GM12878 (cell line): ENCODE data around the gene IGSF22. TPM values are rescaled to one million over a fixed set of nuclear protein-coding genes. Genes with fewer than 3 reads are reported as not detected.

Experiments
- ATAC-seq: fragments of 200-7000 bp; cut with Tn5 transposase; 3 replicates; pipeline ENCODE4 v1.9.1; 2020; ENCODE audit warnings: mild to moderate bottlenecking, moderate library complexity
- BruUV-seq: library from RNA; stranded (reverse); fragments of 400-500 nt; replicated peaks from 2 replicates; lab custom pipeline; 2021; lab: Mats Ljungman, UMichigan
- CTCF ChIA-PET: fragments of 300-600 bp; sonication (Branson Sonifier 250); formaldehyde crosslinking; extraction: SDS; loops from one replicate; lab custom pipeline; 2021; ENCODE audit warnings: inconsistent platforms; lab: Yijun Ruan, JAX
- POLR2A ChIA-PET: fragments of 350-600 bp; formaldehyde crosslinking; extraction: SDS; loops from one replicate; lab custom pipeline; 2021; ENCODE audit warnings: inconsistent platforms; lab: Charles Lee
- RAD21 ChIA-PET: fragments of 300-600 bp; sonication (Branson Sonifier 250); formaldehyde crosslinking; loops from one replicate; lab custom pipeline; 2023; ENCODE audit warnings: antibody characterized with exemption; ENCODE audit not compliant: unreplicated experiment; lab: Charles Lee
- SMC1A ChIA-PET: fragments of 300-600 bp; sonication (Branson Sonifier 250); formaldehyde crosslinking; loops from one replicate; lab custom pipeline; 2023; ENCODE audit not compliant: unreplicated experiment, uncharacterized antibody; lab: Charles Lee
- DNase-seq: peaks from one replicate; pipeline ENCODE4 v3.0.0-alpha.2; 2011; ENCODE audit warnings: low read depth, low spot score
- FAIRE-seq: peaks from 3 replicates; lab custom pipeline; 2011; peaks lifted over from hg19 to GRCh38; lab: Jason Lieb, UNC
- H2AFZ ChIP-seq: 2 replicates; pipeline ENCODE4 v1.6.0; 2011; ENCODE audit warnings: low read depth, low read length, control low read depth; ENCODE audit not compliant: control insufficient read depth
- H3K27ac ChIP-seq: 2 replicates; pipeline ENCODE4 v1.5.1; 2011; ENCODE audit warnings: control low read depth; ENCODE audit not compliant: control insufficient read depth, insufficient read depth
- H3K27me3 ChIP-seq, 2 experiments: replicated peaks in 1 of 2; 2 replicates each; pipeline versions ENCODE4 v1.6.0 to v1.6.1; 2011; ENCODE audit warnings: low read length in 1 of 2; ENCODE audit not compliant: control insufficient read depth in 2 of 2, insufficient read depth in 2 of 2
- H3K36me3 ChIP-seq, 2 experiments: 2 replicates each; pipeline ENCODE4 v1.5.1; 2011; ENCODE audit warnings: low read length in 1 of 2; ENCODE audit not compliant: control insufficient read depth in 2 of 2, insufficient read depth in 2 of 2
- H3K4me1 ChIP-seq: 2 replicates; pipeline ENCODE4 v1.6.1; 2011; ENCODE audit warnings: mild to moderate bottlenecking, low read length, moderate library complexity, mixed read lengths; ENCODE audit not compliant: control insufficient read depth, insufficient read depth
- H3K4me2 ChIP-seq: 2 replicates; pipeline ENCODE4 v1.6.0; 2011; ENCODE audit warnings: control low read depth; ENCODE audit not compliant: control insufficient read depth, insufficient read depth
- H3K4me3 ChIP-seq: fragments of 200-600 bp; sonication (generic); 2 replicates; pipeline ENCODE4 v1.5.1; 2016
- H3K79me2 ChIP-seq: 2 replicates; pipeline ENCODE4 v1.6.0; 2011; ENCODE audit warnings: low read length; ENCODE audit not compliant: control insufficient read depth, insufficient read depth
- H3K9ac ChIP-seq: 2 replicates; pipeline ENCODE4 v1.8.0; 2011; ENCODE audit warnings: low read length, control low read depth, mixed read lengths; ENCODE audit not compliant: control insufficient read depth, insufficient read depth
- H3K9me3 ChIP-seq: replicated peaks from 3 replicates; pipeline ENCODE4 v1.5.1; 2011; ENCODE audit warnings: mild to moderate bottlenecking, low read length; ENCODE audit not compliant: control insufficient read depth, insufficient read depth
- H4K20me1 ChIP-seq: 2 replicates; pipeline ENCODE4 v1.6.0; 2011; ENCODE audit not compliant: control insufficient read depth, insufficient read depth
- CBFB ChIP-seq: IDR thresholded peaks from 2 replicates; pipeline ENCODE4 v1.6.1; 2016; ENCODE audit warnings: antibody characterized with exemption, low read depth
- EED ChIP-seq: sonication (generic); IDR thresholded peaks from 2 replicates; pipeline ENCODE4 v1.6.1; 2016; ENCODE audit warnings: antibody characterized with exemption, low read depth
- HDAC6 ChIP-seq: fragments of 200-600 bp; sonication (generic); IDR thresholded peaks from one replicate; pipeline ENCODE4 v1.8.0; 2017; ENCODE audit warnings: antibody characterized with exemption; ENCODE audit not compliant: unreplicated experiment
- NFXL1 ChIP-seq: fragments of 450-650 bp; IDR thresholded peaks from 2 replicates; pipeline ENCODE4 v1.6.1; 2017; ENCODE audit warnings: antibody characterized with exemption, mild to moderate bottlenecking, borderline replicate concordance
- POLR2AphosphoS2 ChIP-seq: IDR thresholded peaks from 2 replicates; pipeline ENCODE4 v1.6.1; 2011; ENCODE audit warnings: low read depth, mild to moderate bottlenecking, low read length, improper control_type of control experiment, moderate library complexity
- RAD51 ChIP-seq: fragments of 450-650 bp; IDR thresholded peaks from 2 replicates; pipeline ENCODE4 v1.6.1; 2016; ENCODE audit warnings: moderate library complexity, mild to moderate bottlenecking, inconsistent platforms
- RCOR1 ChIP-seq: conservative IDR thresholded peaks from 2 replicates; pipeline ENCODE4 v1.6.1; 2012; ENCODE audit warnings: low read depth, low read length, improper control_type of control experiment
- ZSCAN29 ChIP-seq: fragments of 450-650 bp; IDR thresholded peaks from 2 replicates; pipeline ENCODE4 v1.6.1; 2017; ENCODE audit warnings: mild to moderate bottlenecking, moderate library complexity
- ZZZ3 ChIP-seq: IDR thresholded peaks from 2 replicates; pipeline ENCODE4 v1.6.1; 2011; ENCODE audit warnings: low read depth; ENCODE audit not compliant: control insufficient read depth, insufficient read length
- WGBS: methylation state at CpG from one replicate; pipeline ENCODE4 v1.1.6; 2016; ENCODE audit warnings: low lambda C conversion rate; ENCODE audit not compliant: insufficient replicate concordance, insufficient coverage; ENCODE audit errors: missing lambda C conversion rate; 5-methylcytosine and 5-hydroxymethylcytosine counted together
- in situ Hi-C: fragments of 300-500 bp; cut with MboI; formaldehyde crosslinking; loops from 9 replicates; pipeline ENCODE4 v1.14.3; 2018; ENCODE audit warnings: mixed read lengths
- intact Hi-C: fragments of 100-400 bp; cut with micrococcal nuclease; formaldehyde crosslinking; loops from one replicate; pipeline ENCODE4 v1.14.2; 2022; ENCODE audit not compliant: unreplicated experiment
- polyA plus RNA-seq, 11 experiments: library from polyadenylated mRNA; depleted of rRNA in 4 of 11; unstranded in 6 of 11; stranded (reverse) in 5 of 11; fragments of >200 nt; fragmentation: Nextera tagmentation in 4 of 11; fragmentation: Illumina TruSeq in 1 of 11; extraction: Ambion mirVana in 4 of 11; extraction: Trizol in 1 of 11; gene quantifications; 1 replicate in 1 of 11; 2 replicates in 10 of 11; pipeline versions ENCODE4 v1.2.1 to v1.2.3, GENCODE V29; 2011 to 2016; ENCODE audit warnings: inconsistent platforms in 2 of 11, missing spikeins in 2 of 11, low read depth in 1 of 11
- total RNA-seq, 4 experiments: library from RNA; depleted of rRNA in 3 of 4; stranded (reverse); fragments of >200 nt in 3 of 4; fragmentation: Illumina TruSeq in 1 of 4; extraction: Trizol in 1 of 4; gene quantifications; 2 replicates each; pipeline versions ENCODE4 v1.2.1 to v1.2.3, GENCODE V29; 2013 to 2021
- TF ChIP-seq, protein P1 (sequence below): IDR thresholded peaks from 2 replicates; pipeline ENCODE4 v1.6.1; 2012; ENCODE audit warnings: mild to moderate bottlenecking, low read depth, low read length
- TF ChIP-seq, protein P2 (sequence below): IDR thresholded peaks from 2 replicates; pipeline ENCODE4 v1.6.1; 2011; ENCODE audit warnings: low read depth, mild to moderate bottlenecking, low read length, moderate library complexity, borderline replicate concordance; ENCODE audit errors: extremely low read depth
- TF ChIP-seq, protein P3 (sequence below): fragments of 450-650 bp; IDR thresholded peaks from 2 replicates; pipeline ENCODE4 v1.6.1; 2017; ENCODE audit warnings: mild to moderate bottlenecking
- TF ChIP-seq, protein P4 (sequence below): fragments of 450-650 bp; IDR thresholded peaks from 2 replicates; pipeline ENCODE4 v1.6.1; 2017; ENCODE audit warnings: antibody characterized with exemption, mild to moderate bottlenecking, moderate library complexity

IGSF22 gene
- total and polyA plus RNA-seq, 10 of the 15 experiments (the other 5 are each of a cell fraction or from before 2014, with no cell fraction given), result 0.02 to 0.18 TPM; not detected in 8

DNA sequence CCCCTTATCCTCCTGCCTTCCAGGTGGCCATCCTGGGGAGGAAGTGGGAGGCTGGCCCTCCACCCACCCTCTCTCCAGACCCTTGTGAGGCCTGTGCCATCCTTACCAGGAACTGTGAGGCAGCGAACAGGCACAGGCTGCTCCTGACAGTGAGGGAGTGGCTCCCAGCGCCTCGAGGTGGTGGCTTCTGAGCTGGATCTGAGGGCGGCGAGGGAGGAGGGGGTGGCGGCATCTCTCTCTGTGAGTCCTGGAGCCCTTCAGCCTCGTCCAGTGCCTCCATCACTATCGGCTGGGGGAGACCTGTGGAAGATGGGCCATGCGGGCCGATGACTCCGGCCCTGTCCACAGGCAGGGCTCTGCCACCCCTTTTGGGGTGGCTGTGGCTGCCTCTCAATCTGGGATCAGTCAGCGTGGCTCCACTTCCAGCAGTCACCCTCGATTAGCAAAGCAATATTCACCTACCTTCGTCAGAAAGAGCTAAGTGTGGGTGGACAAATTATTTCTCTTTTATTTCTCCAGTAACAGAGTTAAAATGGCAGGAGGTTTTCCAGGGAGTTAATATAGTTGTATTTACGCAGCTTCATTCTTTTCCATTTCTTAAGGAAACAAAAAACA, 18.0 kb upstream of the IGSF22 start:
- RAD21 ChIA-PET, result interaction anchor here (1.8 kb wide), 1 partner anchor 31 kb away, joined by 4 read pairs; no protein-coding TSS in a partner anchor
- Histone ChIP-seq H3K4me2 (no peak overlapping the region), H3K27ac (no peak overlapping the region), H4K20me1 (no peaks in the 10 kb centered on the region), H3K79me2 (no peaks in the 10 kb centered on the region), H3K4me3 (no peak overlapping the region), H3K9me3 (no peaks in the 10 kb centered on the region), H3K9ac (no peak overlapping the region), H3K4me1 (no peaks in the 10 kb centered on the region), H3K27me3 (no peaks in the 10 kb centered on the region), H3K36me3 (no peaks in the 10 kb centered on the region), H2AFZ (no peak overlapping the region)
- SMC1A ChIA-PET, result interaction anchor here (1.3 to 1.4 kb wide), 2 partner anchors 20 to 22 kb away, joined by 4 read pairs; no protein-coding TSS in a partner anchor
- in situ Hi-C loops (no loop called here), intact Hi-C loops (no loop called here)
- 34% methylated on average over 15 of the region's 15 CpGs for WGBS
- no peak for DNase-seq
- POLR2A ChIA-PET, result no interaction called here
- no TSS peak for BruUV-seq
- CTCF ChIA-PET, result interaction anchor here (0.6 to 19.6 kb wide), 7 partner anchors 13 to 203 kb away, joined by 5 to 494 read pairs (median 11); partner anchors contain the start of genes IGSF22 and MISFA
- no peak for FAIRE-seq
- no peak for ATAC-seq
- TF ChIP-seq, protein P1, sequence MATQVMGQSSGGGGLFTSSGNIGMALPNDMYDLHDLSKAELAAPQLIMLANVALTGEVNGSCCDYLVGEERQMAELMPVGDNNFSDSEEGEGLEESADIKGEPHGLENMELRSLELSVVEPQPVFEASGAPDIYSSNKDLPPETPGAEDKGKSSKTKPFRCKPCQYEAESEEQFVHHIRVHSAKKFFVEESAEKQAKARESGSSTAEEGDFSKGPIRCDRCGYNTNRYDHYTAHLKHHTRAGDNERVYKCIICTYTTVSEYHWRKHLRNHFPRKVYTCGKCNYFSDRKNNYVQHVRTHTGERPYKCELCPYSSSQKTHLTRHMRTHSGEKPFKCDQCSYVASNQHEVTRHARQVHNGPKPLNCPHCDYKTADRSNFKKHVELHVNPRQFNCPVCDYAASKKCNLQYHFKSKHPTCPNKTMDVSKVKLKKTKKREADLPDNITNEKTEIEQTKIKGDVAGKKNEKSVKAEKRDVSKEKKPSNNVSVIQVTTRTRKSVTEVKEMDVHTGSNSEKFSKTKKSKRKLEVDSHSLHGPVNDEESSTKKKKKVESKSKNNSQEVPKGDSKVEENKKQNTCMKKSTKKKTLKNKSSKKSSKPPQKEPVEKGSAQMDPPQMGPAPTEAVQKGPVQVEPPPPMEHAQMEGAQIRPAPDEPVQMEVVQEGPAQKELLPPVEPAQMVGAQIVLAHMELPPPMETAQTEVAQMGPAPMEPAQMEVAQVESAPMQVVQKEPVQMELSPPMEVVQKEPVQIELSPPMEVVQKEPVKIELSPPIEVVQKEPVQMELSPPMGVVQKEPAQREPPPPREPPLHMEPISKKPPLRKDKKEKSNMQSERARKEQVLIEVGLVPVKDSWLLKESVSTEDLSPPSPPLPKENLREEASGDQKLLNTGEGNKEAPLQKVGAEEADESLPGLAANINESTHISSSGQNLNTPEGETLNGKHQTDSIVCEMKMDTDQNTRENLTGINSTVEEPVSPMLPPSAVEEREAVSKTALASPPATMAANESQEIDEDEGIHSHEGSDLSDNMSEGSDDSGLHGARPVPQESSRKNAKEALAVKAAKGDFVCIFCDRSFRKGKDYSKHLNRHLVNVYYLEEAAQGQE, result no peak
- TF ChIP-seq HDAC6 (no peak), EED (no peak), ZSCAN29 (no peak), POLR2AphosphoS2 (no peak), CBFB (no peak), ZZZ3 (no peak), RCOR1 (no peak), RAD51 (no peak), NFXL1 (no peak)
- TF ChIP-seq, protein P2, sequence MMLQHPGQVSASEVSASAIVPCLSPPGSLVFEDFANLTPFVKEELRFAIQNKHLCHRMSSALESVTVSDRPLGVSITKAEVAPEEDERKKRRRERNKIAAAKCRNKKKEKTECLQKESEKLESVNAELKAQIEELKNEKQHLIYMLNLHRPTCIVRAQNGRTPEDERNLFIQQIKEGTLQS, result no peak
- TF ChIP-seq, protein P3, sequence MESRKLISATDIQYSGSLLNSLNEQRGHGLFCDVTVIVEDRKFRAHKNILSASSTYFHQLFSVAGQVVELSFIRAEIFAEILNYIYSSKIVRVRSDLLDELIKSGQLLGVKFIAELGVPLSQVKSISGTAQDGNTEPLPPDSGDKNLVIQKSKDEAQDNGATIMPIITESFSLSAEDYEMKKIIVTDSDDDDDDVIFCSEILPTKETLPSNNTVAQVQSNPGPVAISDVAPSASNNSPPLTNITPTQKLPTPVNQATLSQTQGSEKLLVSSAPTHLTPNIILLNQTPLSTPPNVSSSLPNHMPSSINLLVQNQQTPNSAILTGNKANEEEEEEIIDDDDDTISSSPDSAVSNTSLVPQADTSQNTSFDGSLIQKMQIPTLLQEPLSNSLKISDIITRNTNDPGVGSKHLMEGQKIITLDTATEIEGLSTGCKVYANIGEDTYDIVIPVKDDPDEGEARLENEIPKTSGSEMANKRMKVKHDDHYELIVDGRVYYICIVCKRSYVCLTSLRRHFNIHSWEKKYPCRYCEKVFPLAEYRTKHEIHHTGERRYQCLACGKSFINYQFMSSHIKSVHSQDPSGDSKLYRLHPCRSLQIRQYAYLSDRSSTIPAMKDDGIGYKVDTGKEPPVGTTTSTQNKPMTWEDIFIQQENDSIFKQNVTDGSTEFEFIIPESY, result no peak
- TF ChIP-seq, protein P4, sequence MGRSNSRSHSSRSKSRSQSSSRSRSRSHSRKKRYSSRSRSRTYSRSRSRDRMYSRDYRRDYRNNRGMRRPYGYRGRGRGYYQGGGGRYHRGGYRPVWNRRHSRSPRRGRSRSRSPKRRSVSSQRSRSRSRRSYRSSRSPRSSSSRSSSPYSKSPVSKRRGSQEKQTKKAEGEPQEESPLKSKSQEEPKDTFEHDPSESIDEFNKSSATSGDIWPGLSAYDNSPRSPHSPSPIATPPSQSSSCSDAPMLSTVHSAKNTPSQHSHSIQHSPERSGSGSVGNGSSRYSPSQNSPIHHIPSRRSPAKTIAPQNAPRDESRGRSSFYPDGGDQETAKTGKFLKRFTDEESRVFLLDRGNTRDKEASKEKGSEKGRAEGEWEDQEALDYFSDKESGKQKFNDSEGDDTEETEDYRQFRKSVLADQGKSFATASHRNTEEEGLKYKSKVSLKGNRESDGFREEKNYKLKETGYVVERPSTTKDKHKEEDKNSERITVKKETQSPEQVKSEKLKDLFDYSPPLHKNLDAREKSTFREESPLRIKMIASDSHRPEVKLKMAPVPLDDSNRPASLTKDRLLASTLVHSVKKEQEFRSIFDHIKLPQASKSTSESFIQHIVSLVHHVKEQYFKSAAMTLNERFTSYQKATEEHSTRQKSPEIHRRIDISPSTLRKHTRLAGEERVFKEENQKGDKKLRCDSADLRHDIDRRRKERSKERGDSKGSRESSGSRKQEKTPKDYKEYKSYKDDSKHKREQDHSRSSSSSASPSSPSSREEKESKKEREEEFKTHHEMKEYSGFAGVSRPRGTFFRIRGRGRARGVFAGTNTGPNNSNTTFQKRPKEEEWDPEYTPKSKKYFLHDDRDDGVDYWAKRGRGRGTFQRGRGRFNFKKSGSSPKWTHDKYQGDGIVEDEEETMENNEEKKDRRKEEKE, result no peak
